Gastrocnemius medialis (tissue), 4 donors: ENCODE results near the gene RBM38. TPM values are rescaled to one million over a fixed set of nuclear protein-coding genes. Genes with fewer than 3 reads are reported as not detected.

Experiments
- ATAC-seq, 2 donors: fragments of 150-250 bp; one replicate each; pipeline ENCODE4 v1.9.1; 2016
- DNase-seq, 2 donors: peaks; one replicate each; pipeline ENCODE4 v3.0.0-alpha.2; 2019
- H3K27ac ChIP-seq, 4 donors: fragments of 200-600 bp; sonication (generic); 1 replicate in 1 of 4; 2 replicates in 3 of 4; pipeline ENCODE4 v1.5.1; 2016 to 2018; ENCODE audit warnings: mild to moderate bottlenecking in 2 of 4, moderate library complexity in 1 of 4
- H3K27me3 ChIP-seq, 3 donors: fragments of 200-600 bp; sonication (generic) in 2 of 3; 1 replicate in 1 of 3; 2 replicates in 2 of 3; pipeline versions ENCODE4 v1.5.1 to v1.6.0; 2016 to 2019; ENCODE audit warnings: mild to moderate bottlenecking in 1 of 3, moderate library complexity in 1 of 3
- H3K36me3 ChIP-seq, 2 donors: fragments of 200-600 bp; sonication (generic) in 1 of 2; one replicate each; pipeline ENCODE4 v1.5.1; 2017 to 2018
- H3K4me1 ChIP-seq, 2 donors: fragments of 200-600 bp; sonication (generic) in 1 of 2; one replicate each; pipeline ENCODE4 v1.5.1; 2016 to 2017; ENCODE audit warnings: mild to moderate bottlenecking in 2 of 2
- H3K4me3 ChIP-seq, 4 donors: fragments of 200-600 bp; sonication (generic) in 3 of 4; 1 replicate in 1 of 4; 2 replicates in 3 of 4; pipeline ENCODE4 v1.5.1; 2016 to 2019; ENCODE audit warnings: mild to moderate bottlenecking in 2 of 4
- H3K9me3 ChIP-seq, 3 donors: fragments of 200-600 bp; sonication (generic) in 2 of 3; 1 replicate in 1 of 3; 2 replicates in 2 of 3; pipeline ENCODE4 v1.5.1; 2016 to 2019
- POLR2A ChIP-seq, 2 donors: fragments of 450-650 bp; IDR thresholded peaks; one replicate each; pipeline ENCODE4 v1.6.1; 2017; ENCODE audit warnings: antibody characterized with exemption in 2 of 2, mild to moderate bottlenecking in 2 of 2, moderate library complexity in 2 of 2
- in situ Hi-C, 4 donors: fragments of 200-750 bp; cut with MboI; loops; one replicate each; pipeline versions ENCODE4 v1.15.0 to v1.8.0; 2017; ENCODE audit warnings: low sequenced_read_pairs in 4 of 4
- intact Hi-C: fragments of 100-400 bp; cut with DNase I; formaldehyde crosslinking; loops from one replicate; pipeline ENCODE4 v1.15.1; 2023; ENCODE audit warnings: low total_unique reads
- total RNA-seq, 4 donors: library from RNA; depleted of rRNA; stranded (reverse); fragments of >200 nt; gene quantifications; one replicate each; pipeline versions ENCODE4 v1.1.0 to v1.2.3, GENCODE V29; 2016
- TF ChIP-seq, protein P1 (sequence below), 5 experiments: fragments of 450-650 bp in 3 of 5; fragments of 200-600 bp in 2 of 5; sonication (generic) in 2 of 5; IDR thresholded peaks in 4 of 5; conservative IDR thresholded peaks in 1 of 5; 1 replicate in 4 of 5; 2 replicates in 1 of 5; pipeline ENCODE4 v1.5.1; 2016 to 2019; ENCODE audit warnings: antibody characterized with exemption in 5 of 5, mild to moderate bottlenecking in 3 of 5, moderate library complexity in 3 of 5

Gene RBM38
- total RNA-seq, 4 donors from 2014 or later = 56.7 to 229 (median 177) TPM

DNA sequence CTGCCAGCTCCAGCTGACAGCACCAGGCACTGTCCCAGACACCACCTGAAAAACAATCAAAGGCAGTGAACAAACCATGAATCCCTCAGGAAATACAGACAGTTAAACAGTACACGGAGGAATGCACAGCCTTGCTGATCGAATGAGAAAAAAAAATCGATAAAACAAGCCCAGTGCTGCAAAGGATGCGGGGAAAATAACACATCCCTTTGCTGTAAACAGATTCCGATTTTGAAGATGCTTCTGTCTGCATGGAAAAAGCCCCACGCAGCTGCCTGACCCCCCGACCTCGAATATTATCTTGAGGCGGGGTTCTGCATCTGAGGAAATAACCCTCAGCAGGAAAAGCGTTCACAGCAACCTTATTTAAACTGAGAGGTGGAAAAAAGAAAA lies 43.9 kb downstream of the RBM38 start:
- no peaks in the 10 kb centered on the region for H3K36me3 ChIP-seq
- H3K27me3 ChIP-seq = no peaks in the 10 kb centered on the region
- peaks cover 53 to 61% of the 10 kb centered on the region in 2 donors for H3K4me1 ChIP-seq
- H3K4me3 ChIP-seq = no peak overlapping the region
- DNase-seq (no peak), ATAC-seq (no peak)
- in situ Hi-C loops (loop anchor here in 2 of 4 donors (5.0 kb wide), 1 partner anchor 38 kb away; no protein-coding TSS in a partner anchor), intact Hi-C loops (loop anchor here (1.0 kb wide), 1 partner anchor 37 kb away; no protein-coding TSS in a partner anchor)
- H3K27ac ChIP-seq = peak overlapping the region; percentile 93 to 97 (median 96)
- no peaks in the 10 kb centered on the region for H3K9me3 ChIP-seq
- TF ChIP-seq, protein P1, sequence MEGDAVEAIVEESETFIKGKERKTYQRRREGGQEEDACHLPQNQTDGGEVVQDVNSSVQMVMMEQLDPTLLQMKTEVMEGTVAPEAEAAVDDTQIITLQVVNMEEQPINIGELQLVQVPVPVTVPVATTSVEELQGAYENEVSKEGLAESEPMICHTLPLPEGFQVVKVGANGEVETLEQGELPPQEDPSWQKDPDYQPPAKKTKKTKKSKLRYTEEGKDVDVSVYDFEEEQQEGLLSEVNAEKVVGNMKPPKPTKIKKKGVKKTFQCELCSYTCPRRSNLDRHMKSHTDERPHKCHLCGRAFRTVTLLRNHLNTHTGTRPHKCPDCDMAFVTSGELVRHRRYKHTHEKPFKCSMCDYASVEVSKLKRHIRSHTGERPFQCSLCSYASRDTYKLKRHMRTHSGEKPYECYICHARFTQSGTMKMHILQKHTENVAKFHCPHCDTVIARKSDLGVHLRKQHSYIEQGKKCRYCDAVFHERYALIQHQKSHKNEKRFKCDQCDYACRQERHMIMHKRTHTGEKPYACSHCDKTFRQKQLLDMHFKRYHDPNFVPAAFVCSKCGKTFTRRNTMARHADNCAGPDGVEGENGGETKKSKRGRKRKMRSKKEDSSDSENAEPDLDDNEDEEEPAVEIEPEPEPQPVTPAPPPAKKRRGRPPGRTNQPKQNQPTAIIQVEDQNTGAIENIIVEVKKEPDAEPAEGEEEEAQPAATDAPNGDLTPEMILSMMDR (IDR thresholded peaks at IDR 0.05 in 4 of 5, conservative IDR thresholded peaks at IDR 0.05 in 1 of 5) = no peak
- TF ChIP-seq POLR2A (IDR thresholded peaks at IDR 0.05) = no peak

DNA sequence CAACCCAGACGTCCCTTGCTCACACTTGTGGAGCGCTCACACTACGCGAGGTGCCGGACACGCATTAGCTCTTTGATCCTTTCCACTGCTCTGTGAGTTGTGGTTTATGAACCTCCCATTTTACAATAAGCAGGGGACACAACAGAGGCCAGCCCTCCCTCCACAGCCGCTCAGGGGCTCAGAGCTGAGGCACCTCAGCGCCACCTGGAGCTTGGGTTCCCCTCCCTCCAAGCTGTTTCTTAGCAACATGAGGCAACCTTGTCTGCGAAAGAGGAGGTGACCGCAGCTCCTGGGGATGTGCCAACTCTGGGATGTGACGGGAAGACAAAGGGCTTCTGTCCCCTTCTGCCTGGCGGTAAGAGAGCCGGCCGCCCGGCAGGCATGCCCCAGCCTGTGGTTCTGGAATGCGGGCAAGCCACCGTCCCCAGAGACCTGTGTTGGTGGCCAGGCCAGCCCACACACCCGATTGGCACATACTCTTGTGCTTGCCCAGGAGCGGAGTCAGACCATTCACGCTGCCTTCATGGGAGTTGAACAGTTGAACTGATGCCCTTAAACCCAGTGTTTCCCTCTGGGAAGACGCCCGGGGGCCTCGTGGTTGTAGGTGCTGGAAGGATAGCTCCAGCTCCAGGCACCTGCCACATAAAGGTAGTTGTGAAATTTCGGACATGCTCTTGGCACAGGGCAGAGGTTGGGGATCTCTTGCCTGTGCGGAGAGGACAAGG lies 44.5 kb downstream of the RBM38 start:
- no peak overlapping the region for H3K4me3 ChIP-seq
- DNase-seq = peak; percentile 78 to 94
- peak; percentile 25 to 37 for TF ChIP-seq POLR2A (IDR thresholded peaks at IDR 0.05)
- TF ChIP-seq, protein P1 (IDR thresholded peaks at IDR 0.05 in 4 of 5, conservative IDR thresholded peaks at IDR 0.05 in 1 of 5) = peak in 4 of 5 experiments; percentile 6 to 44 (median 15)
- H3K9me3 ChIP-seq = no peaks in the 10 kb centered on the region
- no peaks in the 10 kb centered on the region for H3K36me3 ChIP-seq
- H3K4me1 ChIP-seq = peaks cover 59 to 66% of the 10 kb centered on the region in 2 donors
- H3K27ac ChIP-seq = peak overlapping the region; percentile 93 to 97 (median 96)
- peak; percentile 33 to 43 for ATAC-seq
- in situ Hi-C loops (loop anchor here in 2 of 4 donors (5.0 kb wide), 1 partner anchor 38 kb away; no protein-coding TSS in a partner anchor), intact Hi-C loops (loop anchor here (1.0 to 2.0 kb wide), 2 partner anchors 33 to 37 kb away; no protein-coding TSS in a partner anchor)
- no peaks in the 10 kb centered on the region for H3K27me3 ChIP-seq

DNA sequence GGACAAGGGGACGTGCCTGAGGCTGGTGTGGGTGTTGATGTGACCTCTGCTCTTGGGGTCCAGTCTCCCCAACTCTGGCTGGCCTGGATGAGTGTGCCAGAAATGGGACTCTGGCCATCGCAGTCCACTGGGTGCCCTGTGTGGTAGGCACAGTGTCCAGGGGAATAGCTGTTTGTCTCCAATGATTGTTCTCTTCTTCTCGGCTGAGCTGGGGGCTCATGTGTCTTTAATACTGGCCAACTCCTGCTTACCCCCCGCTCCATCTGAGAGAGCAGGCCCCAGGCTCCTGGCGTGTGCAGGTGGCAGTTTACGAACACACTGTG lies 45.0 kb downstream of the RBM38 start:
- no peaks in the 10 kb centered on the region for H3K36me3 ChIP-seq
- H3K27ac ChIP-seq = peak overlapping the region; percentile 93 to 97 (median 96)
- intact Hi-C loops = loop anchor here (2.0 kb wide), 1 partner anchor 33 kb away; no protein-coding TSS in a partner anchor
- in situ Hi-C loops = loop anchor here in 2 of 4 donors (5.0 kb wide), 1 partner anchor 39 kb away; no protein-coding TSS in a partner anchor
- DNase-seq (no peak), ATAC-seq (no peak)
- no peaks in the 10 kb centered on the region for H3K9me3 ChIP-seq
- TF ChIP-seq POLR2A (IDR thresholded peaks at IDR 0.05) = no peak
- TF ChIP-seq, protein P1 (IDR thresholded peaks at IDR 0.05 in 4 of 5, conservative IDR thresholded peaks at IDR 0.05 in 1 of 5) = no peak
- peaks cover 64 to 71% of the 10 kb centered on the region in 2 donors for H3K4me1 ChIP-seq
- H3K4me3 ChIP-seq = no peak overlapping the region
- no peaks in the 10 kb centered on the region for H3K27me3 ChIP-seq

DNA sequence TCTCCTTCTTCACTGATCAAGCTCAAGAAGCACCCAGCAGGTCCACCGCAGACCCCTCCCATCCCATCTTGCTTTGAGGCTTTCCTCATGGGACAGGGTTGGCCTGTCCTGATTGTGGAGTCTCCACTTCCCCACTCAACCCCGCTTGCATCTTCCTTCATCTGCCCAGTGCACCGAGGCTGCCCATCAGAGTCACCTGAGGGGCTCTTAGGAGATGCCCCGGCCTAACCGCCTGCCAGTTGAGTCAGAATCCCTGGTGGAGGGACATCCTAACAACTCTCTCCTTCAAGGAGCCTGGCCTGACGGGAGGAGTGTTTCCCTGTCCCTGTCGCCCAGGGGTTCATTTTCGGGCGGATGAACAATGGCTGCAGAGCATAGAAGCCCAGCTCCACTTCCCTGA lies 46.1 kb downstream of the RBM38 start:
- ATAC-seq (no peak), DNase-seq (no peak)
- TF ChIP-seq, protein P1 (IDR thresholded peaks at IDR 0.05 in 4 of 5, conservative IDR thresholded peaks at IDR 0.05 in 1 of 5) = no peak
- no peak for TF ChIP-seq POLR2A (IDR thresholded peaks at IDR 0.05)
- Histone ChIP-seq H3K36me3 (no peaks in the 10 kb centered on the region), H3K4me3 (no peak overlapping the region), H3K27me3 (no peaks in the 10 kb centered on the region), H3K9me3 (no peaks in the 10 kb centered on the region), H3K27ac (peak overlapping the region; percentile 93 to 97 (median 96)), H3K4me1 (peaks cover 75 to 82% of the 10 kb centered on the region in 2 donors)
- in situ Hi-C loops (loop anchor here in 2 of 4 donors (5.0 kb wide), 1 partner anchor 40 kb away; no protein-coding TSS in a partner anchor), intact Hi-C loops (loop anchor here (2.0 kb wide), 1 partner anchor 32 kb away; no protein-coding TSS in a partner anchor)
